Smooth muscle cell (in vitro differentiated cells): ENCODE results near the gene SLC44A3. TPM values are rescaled to one million over a fixed set of nuclear protein-coding genes. Genes with fewer than 3 reads are reported as not detected.

Source experiments
- DNase-seq: peaks from one replicate; lab custom pipeline; 2025; ENCODE audit not compliant: unreplicated experiment; lab: John Stamatoyannopoulos, UW
- H2AFZ ChIP-seq: fragments of 200-600 bp; sonication (generic); 2 replicates; pipeline ENCODE4 v1.6.0; 2016; ENCODE audit warnings: antibody characterized with exemption, low read depth, mild to moderate bottlenecking
- H3F3A ChIP-seq: fragments of 200-600 bp; sonication (generic); 2 replicates; pipeline ENCODE4 v1.6.0; 2017; ENCODE audit warnings: antibody characterized with exemption, low read depth
- H3K27ac ChIP-seq: fragments of 200-600 bp; sonication (generic); 2 replicates; pipeline ENCODE4 v1.5.1; 2016; ENCODE audit warnings: low read depth, mild to moderate bottlenecking
- H3K27me3 ChIP-seq: fragments of 200-600 bp; sonication (generic); 2 replicates; pipeline ENCODE4 v1.6.1; 2016; ENCODE audit warnings: low read depth, mild to moderate bottlenecking
- H3K36me3 ChIP-seq: fragments of 200-600 bp; sonication (generic); 2 replicates; pipeline ENCODE4 v1.5.1; 2016; ENCODE audit warnings: low read depth
- H3K4me1 ChIP-seq: fragments of 200-600 bp; sonication (generic); 2 replicates; pipeline ENCODE4 v1.5.1; 2016; ENCODE audit warnings: low read depth
- H3K4me2 ChIP-seq: fragments of 200-600 bp; sonication (generic); 2 replicates; pipeline ENCODE4 v1.6.0; 2016; ENCODE audit warnings: mild to moderate bottlenecking
- H3K4me3 ChIP-seq: fragments of 200-600 bp; sonication (generic); 2 replicates; pipeline ENCODE4 v1.5.1; 2016; ENCODE audit warnings: mild to moderate bottlenecking
- H3K79me2 ChIP-seq: fragments of 200-600 bp; sonication (generic); 2 replicates; pipeline ENCODE4 v1.6.0; 2016; ENCODE audit warnings: low read depth, mild to moderate bottlenecking
- H3K9ac ChIP-seq: fragments of 200-600 bp; sonication (generic); 2 replicates; pipeline ENCODE4 v1.6.0; 2016; ENCODE audit warnings: low read depth
- H3K9me3 ChIP-seq: fragments of 200-600 bp; sonication (generic); replicated peaks from 2 replicates; pipeline ENCODE4 v1.5.1; 2016; ENCODE audit warnings: low read depth
- H4K20me1 ChIP-seq: fragments of 200-600 bp; sonication (generic); 2 replicates; pipeline ENCODE4 v1.6.0; 2016; ENCODE audit warnings: low read depth
- CTCF ChIP-seq: fragments of 200-600 bp; sonication (generic); IDR thresholded peaks from 2 replicates; pipeline ENCODE4 v1.5.1; 2017; ENCODE audit warnings: borderline replicate concordance, mild to moderate bottlenecking, antibody characterized with exemption; ENCODE audit not compliant: insufficient read depth, poor library complexity, severe bottlenecking
- WGBS: methylation state at CpG from one replicate; pipeline ENCODE4 v1.1.7; 2016; ENCODE audit warnings: low lambda C conversion rate; 5-methylcytosine and 5-hydroxymethylcytosine counted together
- polyA plus RNA-seq: library from polyadenylated mRNA; unstranded; fragments of >200 nt; fragmentation: Nextera tagmentation; extraction: Ambion mirVana; gene quantifications from 2 replicates; pipeline ENCODE4 v1.2.1, GENCODE V29; 2016
- total RNA-seq: library from RNA; depleted of rRNA; stranded (reverse); fragments of >200 nt; gene quantifications from 2 replicates; pipeline ENCODE4 v1.2.3, GENCODE V29; 2014

Gene SLC44A3
- total and polyA plus RNA-seq, 2 experiments from 2014 or later: 3.2 to 10.0 TPM

- no peak overlapping the region for H3K9ac ChIP-seq
- H3K27me3 ChIP-seq: no peaks in the 10 kb centered on the region
- H3K36me3 ChIP-seq: no peaks in the 10 kb centered on the region
- WGBS: 46% methylated on average over 6 of the region's 7 CpGs
- H3F3A ChIP-seq: no peaks in the 10 kb centered on the region
- peak overlapping the region; percentile 56 for H2AFZ ChIP-seq
- no peak for DNase-seq
- no peaks in the 10 kb centered on the region for H3K79me2 ChIP-seq
- no peak for TF ChIP-seq CTCF
- no peaks in the 10 kb centered on the region for H3K4me1 ChIP-seq
- H3K9me3 ChIP-seq: no peaks in the 10 kb centered on the region
- no peak overlapping the region for H3K27ac ChIP-seq
- H3K4me2 ChIP-seq: peak overlapping the region; percentile 84
- peak overlapping the region; percentile 55 for H3K4me3 ChIP-seq
- H4K20me1 ChIP-seq: no peaks in the 10 kb centered on the region
Observed at GRCh38 chr1:94820936-94821335, 779 bp downstream of the SLC44A3 start.

GRCh38 chr1:94821636-94822305 lies 1.6 kb downstream of the SLC44A3 start:
- Histone ChIP-seq H3K4me1 (no peaks in the 10 kb centered on the region), H3K36me3 (no peaks in the 10 kb centered on the region), H3K79me2 (no peaks in the 10 kb centered on the region), H3K4me2 (no peak overlapping the region), H3K4me3 (peak overlapping the region; percentile 55), H3K9ac (no peak overlapping the region), H3F3A (no peaks in the 10 kb centered on the region), H3K9me3 (no peaks in the 10 kb centered on the region), H2AFZ (no peak overlapping the region), H3K27ac (no peak overlapping the region), H3K27me3 (no peaks in the 10 kb centered on the region), H4K20me1 (no peaks in the 10 kb centered on the region)
- WGBS: 90% methylated on average over 9 of the region's 9 CpGs
- no peak for TF ChIP-seq CTCF
- no peak for DNase-seq

- H3K36me3 ChIP-seq: no peaks in the 10 kb centered on the region
- 57% methylated on average over 3 of the region's 3 CpGs for WGBS
Observed at GRCh38 chr1:94823116-94823515, 3.0 kb downstream of the SLC44A3 start.

More at GRCh38 chr1:94823116-94823515, 3.0 kb downstream of the SLC44A3 start:
- Histone ChIP-seq H3K4me2 (no peak overlapping the region), H3K9me3 (no peaks in the 10 kb centered on the region), H3K9ac (no peak overlapping the region), H2AFZ (no peak overlapping the region), H3K27ac (no peak overlapping the region), H4K20me1 (no peaks in the 10 kb centered on the region), H3K4me3 (no peak overlapping the region), H3K79me2 (no peaks in the 10 kb centered on the region), H3F3A (no peaks in the 10 kb centered on the region), H3K27me3 (no peaks in the 10 kb centered on the region), H3K4me1 (no peaks in the 10 kb centered on the region)
- DNase-seq: no peak
- TF ChIP-seq CTCF: no peak
